ENCODE data around the gene EML4. TPM values are rescaled to one million over a fixed set of nuclear protein-coding genes. Genes with fewer than 3 reads are reported as not detected.

The EML4 gene
- total and polyA plus RNA-seq, 10 of the 15 experiments (the other 5 are each of a cell fraction or from before 2014, with no cell fraction given), result 23.1 to 91.3 (median 77.4) TPM

GRCh38 chr2:42167458-42167857, 1.7 kb upstream of the EML4 start (continued):
- TF ChIP-seq, protein P1, sequence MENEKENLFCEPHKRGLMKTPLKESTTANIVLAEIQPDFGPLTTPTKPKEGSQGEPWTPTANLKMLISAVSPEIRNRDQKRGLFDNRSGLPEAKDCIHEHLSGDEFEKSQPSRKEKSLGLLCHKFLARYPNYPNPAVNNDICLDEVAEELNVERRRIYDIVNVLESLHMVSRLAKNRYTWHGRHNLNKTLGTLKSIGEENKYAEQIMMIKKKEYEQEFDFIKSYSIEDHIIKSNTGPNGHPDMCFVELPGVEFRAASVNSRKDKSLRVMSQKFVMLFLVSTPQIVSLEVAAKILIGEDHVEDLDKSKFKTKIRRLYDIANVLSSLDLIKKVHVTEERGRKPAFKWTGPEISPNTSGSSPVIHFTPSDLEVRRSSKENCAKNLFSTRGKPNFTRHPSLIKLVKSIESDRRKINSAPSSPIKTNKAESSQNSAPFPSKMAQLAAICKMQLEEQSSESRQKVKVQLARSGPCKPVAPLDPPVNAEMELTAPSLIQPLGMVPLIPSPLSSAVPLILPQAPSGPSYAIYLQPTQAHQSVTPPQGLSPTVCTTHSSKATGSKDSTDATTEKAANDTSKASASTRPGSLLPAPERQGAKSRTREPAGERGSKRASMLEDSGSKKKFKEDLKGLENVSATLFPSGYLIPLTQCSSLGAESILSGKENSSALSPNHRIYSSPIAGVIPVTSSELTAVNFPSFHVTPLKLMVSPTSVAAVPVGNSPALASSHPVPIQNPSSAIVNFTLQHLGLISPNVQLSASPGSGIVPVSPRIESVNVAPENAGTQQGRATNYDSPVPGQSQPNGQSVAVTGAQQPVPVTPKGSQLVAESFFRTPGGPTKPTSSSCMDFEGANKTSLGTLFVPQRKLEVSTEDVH (IDR thresholded peaks at IDR 0.05; ENCODE audit: low read depth, partially characterized antibody), result no peak
- TF ChIP-seq, protein P2, sequence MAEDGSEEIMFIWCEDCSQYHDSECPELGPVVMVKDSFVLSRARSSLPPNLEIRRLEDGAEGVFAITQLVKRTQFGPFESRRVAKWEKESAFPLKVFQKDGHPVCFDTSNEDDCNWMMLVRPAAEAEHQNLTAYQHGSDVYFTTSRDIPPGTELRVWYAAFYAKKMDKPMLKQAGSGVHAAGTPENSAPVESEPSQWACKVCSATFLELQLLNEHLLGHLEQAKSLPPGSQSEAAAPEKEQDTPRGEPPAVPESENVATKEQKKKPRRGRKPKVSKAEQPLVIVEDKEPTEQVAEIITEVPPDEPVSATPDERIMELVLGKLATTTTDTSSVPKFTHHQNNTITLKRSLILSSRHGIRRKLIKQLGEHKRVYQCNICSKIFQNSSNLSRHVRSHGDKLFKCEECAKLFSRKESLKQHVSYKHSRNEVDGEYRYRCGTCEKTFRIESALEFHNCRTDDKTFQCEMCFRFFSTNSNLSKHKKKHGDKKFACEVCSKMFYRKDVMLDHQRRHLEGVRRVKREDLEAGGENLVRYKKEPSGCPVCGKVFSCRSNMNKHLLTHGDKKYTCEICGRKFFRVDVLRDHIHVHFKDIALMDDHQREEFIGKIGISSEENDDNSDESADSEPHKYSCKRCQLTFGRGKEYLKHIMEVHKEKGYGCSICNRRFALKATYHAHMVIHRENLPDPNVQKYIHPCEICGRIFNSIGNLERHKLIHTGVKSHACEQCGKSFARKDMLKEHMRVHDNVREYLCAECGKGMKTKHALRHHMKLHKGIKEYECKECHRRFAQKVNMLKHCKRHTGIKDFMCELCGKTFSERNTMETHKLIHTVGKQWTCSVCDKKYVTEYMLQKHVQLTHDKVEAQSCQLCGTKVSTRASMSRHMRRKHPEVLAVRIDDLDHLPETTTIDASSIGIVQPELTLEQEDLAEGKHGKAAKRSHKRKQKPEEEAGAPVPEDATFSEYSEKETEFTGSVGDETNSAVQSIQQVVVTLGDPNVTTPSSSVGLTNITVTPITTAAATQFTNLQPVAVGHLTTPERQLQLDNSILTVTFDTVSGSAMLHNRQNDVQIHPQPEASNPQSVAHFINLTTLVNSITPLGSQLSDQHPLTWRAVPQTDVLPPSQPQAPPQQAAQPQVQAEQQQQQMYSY (CRISPR knock-in tag; IDR thresholded peaks at IDR 0.05), result no peak
- TF ChIP-seq, protein P3, sequence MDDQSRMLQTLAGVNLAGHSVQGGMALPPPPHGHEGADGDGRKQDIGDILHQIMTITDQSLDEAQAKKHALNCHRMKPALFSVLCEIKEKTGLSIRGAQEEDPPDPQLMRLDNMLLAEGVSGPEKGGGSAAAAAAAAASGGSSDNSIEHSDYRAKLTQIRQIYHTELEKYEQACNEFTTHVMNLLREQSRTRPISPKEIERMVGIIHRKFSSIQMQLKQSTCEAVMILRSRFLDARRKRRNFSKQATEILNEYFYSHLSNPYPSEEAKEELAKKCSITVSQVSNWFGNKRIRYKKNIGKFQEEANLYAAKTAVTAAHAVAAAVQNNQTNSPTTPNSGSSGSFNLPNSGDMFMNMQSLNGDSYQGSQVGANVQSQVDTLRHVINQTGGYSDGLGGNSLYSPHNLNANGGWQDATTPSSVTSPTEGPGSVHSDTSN (IDR thresholded peaks at IDR 0.05; ENCODE audit: insufficient replicate concordance, low read depth, low read length), result no peak
- TF ChIP-seq HDAC2 (IDR thresholded peaks at IDR 0.05) (no peak), CREB1 (IDR thresholded peaks at IDR 0.05; ENCODE audit: low read depth) (no peak), ZBED1 (IDR thresholded peaks at IDR 0.05; ENCODE audit: borderline replicate concordance) (no peak), FOXK2 (IDR thresholded peaks at IDR 0.05) (no peak), PML (IDR thresholded peaks at IDR 0.05; ENCODE audit: low read length) (no peak), ZZZ3 (IDR thresholded peaks at IDR 0.05; ENCODE audit: control insufficient read depth, insufficient read length, low read depth) (no peak)
